NCI-H2227 treated with DMSO at 0.1 percent for 48 hours (cell line): Measurements from ENCODE around the gene EGFL6.
"Not testable (repeated sequence)": the region's sequence is repeated elsewhere in the genome, so short reads cannot be mapped to it uniquely, and the experiment has no call there.

Source experiments
- DNase-seq: peaks from one replicate; lab custom pipeline; 2025; lab: John Stamatoyannopoulos, UW

The EGFL6 gene

DNA sequence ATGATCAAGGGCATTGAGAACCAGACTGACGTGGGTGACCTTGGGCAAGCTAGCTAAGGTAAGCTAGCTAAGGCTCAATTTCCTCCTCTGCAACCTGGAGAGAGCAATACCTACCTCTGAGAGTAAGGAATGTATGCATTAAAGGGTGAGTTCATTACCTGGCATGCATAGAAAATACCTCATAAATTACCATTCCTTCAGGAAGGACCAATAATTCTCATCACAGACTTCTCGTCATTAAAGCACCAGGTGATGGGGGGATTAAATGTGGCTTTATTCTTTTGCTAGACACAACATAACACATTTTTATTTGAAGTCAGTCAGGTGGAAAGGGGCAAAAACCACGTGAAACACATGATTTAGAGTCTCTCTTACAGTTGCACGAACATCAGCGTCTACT, 21.5 kb downstream of the EGFL6 start:
- no peak for DNase-seq

DNA sequence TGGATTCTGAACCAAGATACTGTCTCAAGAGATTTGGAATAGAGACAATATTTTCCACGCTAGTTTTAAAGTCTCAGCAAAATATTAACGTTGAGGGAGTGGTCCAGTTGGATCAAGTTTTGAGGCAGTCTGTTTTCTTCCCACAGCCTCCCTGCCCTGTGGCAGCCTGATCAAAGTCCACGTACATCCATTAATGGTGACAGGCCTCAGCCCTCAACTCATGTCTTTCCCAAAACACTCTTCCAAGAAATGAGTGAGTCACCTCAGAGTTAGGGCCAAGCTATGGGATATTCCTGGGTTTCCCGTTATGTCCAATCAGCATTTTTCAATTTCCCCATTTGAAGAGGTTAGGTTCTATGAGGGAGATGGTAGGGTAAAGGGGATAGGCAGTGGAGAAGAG, 28.5 kb downstream of the EGFL6 start:
- no peak for DNase-seq

DNA sequence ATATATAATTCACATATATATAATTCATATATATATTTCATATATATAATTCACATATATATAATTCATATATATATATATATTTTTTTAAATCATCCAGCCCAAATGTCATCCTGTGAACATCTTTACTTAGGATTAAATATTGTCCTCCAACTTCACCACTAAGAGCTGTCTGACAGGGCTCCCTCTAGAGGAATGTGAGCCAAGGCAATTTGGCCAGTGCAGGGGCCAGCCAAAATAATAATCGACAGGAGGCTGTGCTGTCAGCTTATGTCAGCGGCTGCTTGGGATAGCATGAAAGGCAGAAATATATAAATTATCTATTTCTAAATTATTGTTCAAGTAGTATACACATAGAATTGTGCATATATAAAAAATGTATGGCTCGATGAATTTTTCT, 29.5 kb downstream of the EGFL6 start:
- no peak for DNase-seq

DNA sequence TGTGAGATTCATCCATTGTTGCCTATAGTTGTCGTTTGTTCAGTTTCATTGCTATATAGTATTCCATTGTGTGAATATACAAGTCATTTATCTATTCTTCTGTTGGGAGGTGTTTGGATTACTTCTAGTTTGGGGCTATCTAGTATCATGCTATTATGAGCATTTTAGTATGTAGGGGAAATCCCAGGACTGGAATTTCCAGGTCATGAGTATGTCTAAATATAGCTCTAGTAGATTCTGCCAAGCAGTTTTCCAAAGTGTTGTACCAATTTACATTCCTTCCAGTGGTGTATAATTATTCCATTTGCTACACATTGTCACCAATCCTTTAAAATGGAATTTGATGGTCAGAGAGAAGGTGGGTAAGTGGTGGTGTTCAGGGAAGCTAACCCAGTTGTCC, 30.1 kb downstream of the EGFL6 start:
- no peak for DNase-seq

DNA sequence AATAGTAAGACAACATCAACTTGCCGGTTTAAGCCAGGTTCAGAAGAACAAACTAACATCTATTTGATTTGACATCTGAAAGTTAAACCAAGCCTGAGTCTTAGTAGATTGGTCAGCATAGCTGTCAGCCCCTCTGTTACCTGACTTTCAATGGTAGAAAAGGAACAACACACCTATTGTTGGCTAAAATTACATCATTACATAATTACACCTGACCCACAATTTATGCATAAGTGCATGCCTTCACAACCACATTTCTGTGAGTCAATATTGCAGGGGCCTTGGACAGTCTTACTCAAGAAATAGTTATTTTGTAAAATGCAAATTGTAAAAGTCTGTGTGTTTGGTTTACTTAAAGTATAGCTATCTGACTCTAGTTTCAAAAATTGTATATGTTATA, 36.2 kb downstream of the EGFL6 start:
- no peak for DNase-seq

DNA sequence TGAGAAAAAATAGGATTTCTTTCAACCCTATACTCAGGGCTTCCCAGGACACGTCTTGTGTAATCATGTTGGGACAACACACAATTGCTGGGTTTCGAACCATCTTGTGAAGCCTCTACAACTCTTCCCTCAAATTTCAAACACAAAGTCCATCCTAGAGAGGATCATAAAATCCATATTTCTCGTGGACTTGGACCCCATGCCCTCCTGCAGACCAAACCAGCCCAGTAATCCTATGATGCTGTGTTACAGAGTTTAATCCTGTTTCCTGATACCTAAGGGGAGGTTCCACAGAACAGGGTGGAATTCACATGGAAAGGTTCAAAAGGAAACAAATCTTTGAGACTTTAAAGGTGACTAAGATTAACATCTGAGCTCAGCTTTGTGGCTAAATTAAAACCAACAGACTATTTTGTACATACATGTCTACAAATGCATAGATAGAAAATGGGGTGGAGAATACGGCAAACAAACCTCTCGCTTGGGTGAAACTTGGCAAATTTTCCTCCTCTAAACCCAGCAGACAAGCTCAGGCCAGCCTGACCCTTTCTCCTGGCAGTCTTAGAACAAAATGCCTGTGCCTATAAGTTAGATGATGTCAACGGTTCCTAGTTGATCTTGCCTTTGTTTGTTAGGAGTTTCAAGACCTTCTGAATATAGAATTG, 38.1 kb downstream of the EGFL6 start:
- DNase-seq, result no peak

DNA sequence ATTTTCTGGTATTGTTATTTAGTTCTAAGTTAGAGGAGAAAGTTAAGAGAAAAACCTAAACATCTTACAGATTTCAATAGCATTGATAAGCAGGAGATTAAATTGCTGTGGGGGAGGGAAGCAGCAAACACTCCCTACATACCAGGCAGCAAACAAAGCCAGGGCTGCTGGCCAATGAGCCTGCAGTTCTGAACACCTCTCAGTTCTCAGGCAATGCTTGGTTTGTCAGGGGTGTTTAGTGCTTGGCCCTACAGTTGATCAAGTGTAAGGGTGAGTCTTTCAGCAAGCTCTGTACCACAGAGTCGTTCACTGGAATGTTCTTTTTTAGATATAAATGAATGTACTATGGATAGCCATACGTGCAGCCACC, 38.6 kb downstream of the EGFL6 start:
- no peak for DNase-seq

DNA sequence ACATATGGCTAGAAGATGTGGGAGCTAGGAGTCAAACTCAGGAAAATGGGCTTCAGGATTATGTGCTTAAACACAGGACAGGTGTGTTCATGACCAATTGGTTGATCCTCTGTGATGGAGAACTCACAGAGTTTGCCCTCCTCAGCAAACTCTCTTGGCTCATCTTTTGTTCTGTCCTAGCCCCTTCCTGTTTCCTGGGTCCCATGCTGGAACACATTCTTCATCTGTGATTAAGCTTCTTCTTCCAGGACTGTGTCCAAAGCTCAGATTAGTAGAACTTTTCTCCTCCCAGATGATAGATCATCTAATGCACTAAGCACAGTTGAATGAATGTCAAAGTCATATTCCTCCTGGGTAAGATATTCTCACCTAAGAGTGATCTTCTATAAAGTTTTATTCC, 44.8 kb downstream of the EGFL6 start:
- DNase-seq, result no peak

DNA sequence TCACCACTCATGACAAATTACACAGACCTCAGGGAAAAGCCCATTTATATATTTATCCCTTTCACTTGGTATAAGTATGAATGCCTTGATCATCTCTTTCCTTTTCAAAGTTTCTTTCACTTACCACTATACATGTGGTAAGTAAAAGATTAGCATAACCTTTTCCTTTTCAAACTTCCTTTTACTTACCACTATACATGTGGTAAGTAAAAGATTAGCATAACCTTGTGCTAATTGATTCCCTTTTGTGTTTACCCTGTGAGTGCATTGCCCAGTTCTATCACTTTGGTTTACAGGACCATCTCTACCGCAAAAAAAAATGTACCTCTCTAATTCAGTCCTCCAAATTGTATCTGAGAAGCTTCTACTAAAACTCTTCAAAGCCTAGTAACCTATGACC, 50.8 kb downstream of the EGFL6 start:
- no peak for DNase-seq

DNA sequence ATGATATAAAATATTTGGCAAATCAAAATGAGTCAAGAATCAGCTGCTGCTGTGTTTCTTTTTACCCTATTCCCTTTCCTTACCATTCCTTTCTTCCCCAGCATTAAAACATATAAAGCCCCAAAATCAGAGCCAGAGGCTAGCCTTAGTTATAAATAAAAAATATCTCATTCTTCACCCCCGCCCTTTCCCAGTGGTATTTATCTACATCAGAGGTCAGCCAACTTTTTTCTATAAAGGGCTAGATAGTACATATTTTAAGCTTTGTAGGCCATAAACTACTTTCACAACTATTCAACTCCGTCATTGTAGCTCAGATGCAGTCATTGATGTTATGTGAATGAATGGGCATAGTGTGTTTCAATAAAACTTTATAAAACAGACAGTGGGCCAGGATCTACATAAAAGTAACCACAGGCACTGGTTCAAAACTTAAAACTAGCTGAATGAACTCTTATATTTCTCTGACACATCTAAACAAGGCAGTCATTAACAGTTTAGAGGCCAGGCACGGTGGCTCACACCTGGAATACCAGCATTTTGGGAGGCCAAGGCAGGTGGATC, 53.1 kb downstream of the EGFL6 start:
- no peak for DNase-seq

DNA sequence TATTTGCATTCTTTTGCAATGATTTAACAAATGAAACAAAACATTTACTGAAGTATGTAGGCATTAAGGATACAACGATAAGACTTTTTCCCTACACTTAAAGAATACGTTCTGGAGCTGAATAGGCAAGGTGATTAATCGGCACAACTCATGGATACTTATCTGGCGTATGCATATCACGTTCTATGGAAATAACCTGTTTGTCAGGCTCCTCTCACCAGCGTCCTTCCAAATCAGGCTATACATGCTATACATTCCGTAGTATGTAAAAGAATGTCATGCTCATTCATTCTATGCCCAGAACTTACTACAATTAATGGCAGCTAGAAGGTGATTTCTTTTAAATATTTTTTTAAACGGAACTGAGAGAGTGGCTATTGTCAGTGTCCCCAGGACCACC, 57.9 kb downstream of the EGFL6 start:
- no peak for DNase-seq

DNA sequence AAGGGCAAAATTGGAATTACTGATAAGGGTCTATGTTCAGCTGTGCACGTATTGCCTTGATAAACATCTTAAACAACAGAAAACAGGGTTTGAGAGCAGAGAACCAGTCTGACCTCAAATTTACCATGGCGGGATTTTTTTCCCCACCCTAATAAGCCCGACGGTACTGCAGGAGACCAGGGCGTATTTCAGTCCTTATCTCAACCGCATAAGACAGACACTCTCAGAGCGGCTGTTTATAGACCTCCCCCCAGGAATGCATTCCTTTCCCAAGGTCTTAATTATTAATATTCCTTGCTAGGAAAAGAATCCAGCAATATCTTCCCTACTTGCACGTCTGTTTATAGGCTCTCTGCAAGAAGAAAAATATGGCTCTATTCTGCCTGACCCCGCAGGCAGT, 67.8 kb downstream of the EGFL6 start:
- not testable (repeated sequence) for DNase-seq

DNA sequence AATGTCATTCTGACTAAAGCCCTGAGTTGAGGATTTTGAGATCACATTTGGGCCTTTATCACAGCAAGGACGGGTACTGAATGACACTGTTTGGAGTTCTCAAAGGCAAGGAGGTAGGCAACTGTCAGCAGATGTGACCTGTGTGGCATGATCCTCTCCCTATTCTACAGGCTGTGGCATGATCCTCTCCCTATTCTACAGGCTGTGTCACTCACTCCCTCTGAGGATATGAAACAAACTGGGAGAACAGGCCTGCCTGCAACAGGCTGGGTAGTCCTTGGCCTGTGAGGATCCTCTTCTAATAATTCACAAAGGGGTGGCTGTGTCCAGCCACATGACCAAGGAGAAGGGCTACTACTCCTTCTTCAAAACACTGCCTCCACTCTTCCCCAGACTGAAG, 68.6 kb downstream of the EGFL6 start:
- no peak for DNase-seq

DNA sequence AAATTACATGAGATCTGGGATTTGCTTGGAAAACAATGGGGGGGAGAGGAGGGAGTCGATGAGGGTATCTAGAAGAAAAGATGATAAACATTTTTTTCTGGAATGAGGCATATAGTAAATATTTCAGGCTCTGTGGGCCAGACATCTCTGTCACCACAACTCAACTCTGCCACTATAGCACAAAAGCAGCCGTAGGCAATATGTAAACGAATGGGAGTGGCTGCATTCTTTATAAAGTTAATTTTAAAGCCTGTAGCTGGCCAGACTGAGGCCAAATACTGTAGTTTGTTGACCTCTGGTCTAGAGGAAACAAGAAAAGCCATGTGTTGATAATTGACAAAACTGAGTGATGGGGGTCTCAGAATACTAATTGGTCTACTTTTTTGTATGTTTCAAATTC, 69.4 kb downstream of the EGFL6 start:
- no peak for DNase-seq

DNA sequence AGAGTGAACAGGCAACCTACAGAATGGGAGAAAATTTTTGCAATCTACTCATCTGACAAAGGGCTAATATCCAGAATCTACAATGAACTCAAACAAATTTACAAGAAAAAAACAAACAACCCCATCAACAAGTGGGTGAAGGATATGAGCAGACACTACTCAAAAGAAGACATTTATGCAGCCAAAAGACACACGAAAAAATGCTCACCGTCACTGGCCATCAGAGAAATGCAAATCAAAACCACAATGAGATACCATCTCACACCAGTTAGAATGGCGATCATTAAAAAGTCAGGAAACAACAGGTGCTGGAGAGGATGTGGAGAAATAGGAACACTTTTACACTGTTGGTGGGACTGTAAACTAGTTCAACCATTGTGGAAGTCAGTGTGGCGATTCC, 72.3 kb downstream of the EGFL6 start:
- not testable (repeated sequence) for DNase-seq

DNA sequence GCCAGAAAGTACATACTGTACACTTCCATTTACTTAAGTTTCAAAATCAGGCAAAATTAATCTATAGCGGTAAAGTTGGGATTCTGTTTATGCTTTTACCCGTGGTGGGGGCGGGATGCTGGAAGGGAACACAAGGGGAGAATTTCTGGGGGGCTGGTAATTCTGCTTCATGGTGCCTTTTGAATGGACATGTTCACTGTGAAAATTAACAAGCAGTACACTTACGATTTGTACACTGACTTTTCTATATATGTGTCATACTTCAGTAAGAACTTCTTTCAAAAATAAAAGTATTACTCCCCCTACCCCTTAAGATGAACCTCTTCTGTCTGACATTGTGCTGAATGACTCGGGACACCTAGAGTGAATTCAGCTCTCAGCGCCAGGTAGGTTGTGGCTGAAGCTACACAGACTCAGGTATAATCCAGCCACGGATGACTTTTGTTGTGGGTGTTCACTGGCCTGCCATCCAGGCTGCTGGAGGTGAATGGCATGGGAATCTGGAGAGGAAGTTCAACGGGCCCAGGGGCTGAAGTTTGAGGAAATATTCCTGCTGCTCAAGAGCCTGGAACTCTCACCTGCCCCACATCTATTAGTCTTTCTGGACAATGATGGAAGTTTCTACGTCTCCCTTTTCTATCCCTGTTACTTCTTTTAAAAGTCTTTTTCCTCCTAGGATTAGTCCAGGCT, 76.2 kb downstream of the EGFL6 start:
- DNase-seq, result no peak

DNA sequence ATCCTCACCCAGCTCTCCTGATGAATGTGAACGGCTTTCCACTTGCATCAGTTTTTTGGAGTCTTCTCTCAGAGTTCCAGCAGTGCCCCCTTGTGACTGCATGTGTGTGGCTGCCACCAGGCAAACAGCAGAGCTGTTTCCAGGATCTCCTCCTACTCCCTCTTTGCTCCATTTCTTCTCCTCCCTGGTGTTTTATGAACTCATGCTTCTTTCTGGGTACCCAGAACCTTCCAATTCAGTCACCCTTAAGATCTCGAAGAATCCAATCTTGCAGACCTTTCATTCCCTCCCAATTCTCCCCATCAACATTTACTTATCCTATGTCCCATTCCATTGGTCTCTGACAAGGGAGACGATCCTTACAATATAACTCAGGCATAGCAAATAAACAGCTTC, 76.8 kb downstream of the EGFL6 start:
- DNase-seq, result peak; percentile 64

DNA sequence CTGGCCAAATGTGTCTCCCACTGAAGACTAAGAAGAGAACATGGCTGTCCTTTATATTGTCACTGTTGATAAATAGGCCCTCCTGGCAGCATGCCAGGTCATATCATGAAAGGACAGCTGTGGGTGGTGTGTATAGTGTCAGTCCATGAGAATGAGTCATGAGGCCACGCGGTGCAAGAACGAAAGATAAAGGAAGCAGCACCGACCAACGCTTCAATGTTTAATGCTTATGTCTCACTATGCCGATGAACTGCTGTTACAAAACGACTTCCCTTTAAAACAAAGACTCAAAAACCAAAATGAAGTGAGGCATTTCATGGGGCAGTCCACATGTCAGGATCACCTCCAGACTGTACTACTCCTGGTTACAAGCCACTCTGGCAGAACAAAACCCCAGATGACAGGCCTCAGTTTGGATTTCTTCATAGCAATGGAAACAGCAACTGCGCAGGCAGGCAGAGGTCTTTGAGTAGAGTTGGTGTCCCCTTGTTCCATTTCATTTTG, 78.4 kb downstream of the EGFL6 start:
- DNase-seq, result peak; percentile 45

DNA sequence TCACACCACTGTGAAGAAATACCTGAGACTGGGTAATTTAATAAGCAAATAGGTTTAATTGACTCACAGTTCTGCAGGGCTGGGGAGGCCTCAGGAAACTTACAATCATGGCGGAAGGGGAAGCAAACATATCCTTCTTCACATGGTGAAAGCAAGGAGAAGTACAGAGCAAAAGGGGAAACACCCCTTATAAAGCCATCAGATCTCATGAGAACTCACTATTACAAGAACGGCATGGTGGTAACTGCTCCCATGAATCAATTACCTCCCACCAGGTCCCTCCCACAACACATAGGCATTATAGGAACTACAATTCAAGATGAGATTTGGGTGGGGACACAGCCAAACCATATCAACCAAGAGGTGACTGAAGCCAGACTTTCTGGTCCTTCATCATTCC, 78.9 kb downstream of the EGFL6 start:
- DNase-seq, result not testable (repeated sequence)

DNA sequence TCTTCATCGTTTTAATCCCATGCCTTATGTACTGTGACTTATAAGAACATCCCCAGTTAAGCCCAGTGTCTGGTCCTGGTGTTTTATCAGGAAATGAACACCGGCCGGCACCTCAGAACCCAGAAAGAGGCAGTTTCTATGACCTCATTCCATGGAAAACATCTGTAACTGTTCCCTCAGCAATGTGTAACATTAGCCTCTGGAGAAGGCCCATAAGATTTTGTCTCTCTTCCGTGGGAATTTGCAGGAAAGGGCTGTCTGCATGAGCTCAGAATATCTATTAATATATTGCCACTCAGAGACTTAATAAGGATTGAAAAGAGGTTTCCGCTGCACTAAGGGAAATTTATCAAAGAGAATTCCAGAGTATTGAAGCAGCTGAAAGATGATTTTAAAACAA, 80.4 kb downstream of the EGFL6 start:
- DNase-seq, result no peak

DNA sequence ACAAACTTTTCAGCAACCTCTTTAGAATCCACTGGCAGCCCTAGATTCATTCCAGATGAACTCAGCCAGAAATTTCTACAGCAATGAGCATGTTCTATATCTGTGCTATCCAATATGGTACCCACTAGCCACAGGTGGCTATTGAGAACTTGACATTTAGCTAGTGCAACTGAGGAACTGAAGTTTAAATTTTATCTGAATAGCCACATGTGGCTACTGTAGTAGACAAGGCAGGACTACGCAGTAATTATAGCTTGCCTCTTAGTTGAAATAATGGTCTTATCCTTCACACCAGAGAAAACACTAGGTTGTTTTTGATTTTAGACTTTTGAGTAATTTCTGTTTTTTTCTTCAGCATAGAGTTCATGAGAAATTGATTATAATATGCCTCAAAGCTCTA, 80.9 kb downstream of the EGFL6 start:
- no peak for DNase-seq

DNA sequence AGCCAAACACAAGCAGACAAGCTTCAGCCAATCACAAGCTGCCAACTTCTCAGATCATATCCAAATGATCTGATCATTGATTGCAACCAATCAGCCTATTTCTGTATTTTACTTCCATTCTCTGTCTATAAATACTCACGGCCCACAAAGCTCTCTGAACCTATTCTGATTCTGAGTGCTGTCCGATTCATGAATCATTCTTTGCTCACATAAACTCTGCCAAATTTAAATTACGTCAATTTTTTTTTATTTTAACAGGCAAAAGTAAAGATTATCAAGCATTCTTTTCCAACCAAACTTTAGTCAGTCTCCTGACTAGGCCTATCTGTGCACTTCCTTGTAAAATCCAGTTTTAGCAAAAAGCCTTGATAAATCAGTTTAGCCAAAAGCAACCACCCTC, 81.7 kb downstream of the EGFL6 start:
- no peak for DNase-seq

DNA sequence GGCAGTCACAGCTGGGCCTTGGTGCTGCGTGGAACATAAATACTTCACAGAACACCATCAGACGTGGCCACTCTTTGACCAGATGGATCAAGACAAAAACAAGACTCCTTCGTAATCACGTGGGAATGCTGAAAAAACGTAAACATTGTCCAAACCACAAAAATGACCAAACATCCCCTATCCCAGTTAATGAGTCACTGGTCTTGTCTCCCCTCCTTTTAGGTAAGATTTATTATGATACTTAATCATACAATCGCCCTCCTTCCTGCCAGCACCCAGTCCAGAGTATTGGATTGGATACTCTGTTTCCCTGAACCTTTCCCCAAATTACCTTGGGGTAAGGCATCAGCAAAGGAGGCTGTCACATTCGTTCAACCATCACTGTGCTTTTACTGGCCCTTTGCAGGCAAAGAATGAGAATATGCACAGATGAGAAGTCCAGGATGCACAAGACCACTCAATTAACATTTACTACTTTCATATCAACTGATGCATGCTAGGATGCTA, 82.9 kb downstream of the EGFL6 start:
- DNase-seq, result no peak
